ENCODE measurements around the gene ZC3H14.

- no peak for TF ChIP-seq CTCF (IDR thresholded peaks at IDR 0.05)
- TF ChIP-seq POLR2A (IDR thresholded peaks at IDR 0.05) = no peak
These were observed 40.4 kb upstream of the ZC3H14 start for GRCh38 chr14:88522393-88522792.
